ENCODE data around the gene MTURN.

MTURN gene

DNA sequence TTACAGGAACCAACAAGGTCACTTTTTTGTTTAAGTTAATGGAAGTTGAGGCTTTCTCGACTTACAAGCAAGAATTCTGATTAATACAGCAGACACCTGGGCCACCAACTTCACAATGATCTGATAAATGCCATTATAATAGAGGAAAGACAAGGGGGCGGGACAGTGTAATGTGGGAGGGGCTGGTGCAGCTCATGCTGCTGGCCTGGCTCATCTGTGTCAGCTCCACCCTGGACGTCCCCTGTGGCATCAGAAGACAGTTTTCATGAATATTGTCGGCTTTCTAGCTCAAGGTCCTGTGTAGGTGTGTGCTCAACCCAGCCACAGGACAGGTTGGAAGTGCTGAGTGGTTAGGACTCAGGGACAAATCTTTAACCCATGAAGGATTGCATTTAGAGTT is 57.0 kb downstream of the MTURN start:
- H3K27ac ChIP-seq, result no peak overlapping the region
- no peak overlapping the region for H3K4me3 ChIP-seq
- TF ChIP-seq CTCF (IDR thresholded peaks at IDR 0.05), result no peak
- no peak for DNase-seq (ENCODE audit: low spot score)

- Histone ChIP-seq H3K4me3 (no peak overlapping the region), H3K27ac (no peak overlapping the region)
- no peak for DNase-seq (ENCODE audit: low spot score)
- TF ChIP-seq CTCF (IDR thresholded peaks at IDR 0.05), result no peak
Measured at GRCh38 chr7:30193336-30193943, 58.7 kb downstream of the MTURN start.

DNA sequence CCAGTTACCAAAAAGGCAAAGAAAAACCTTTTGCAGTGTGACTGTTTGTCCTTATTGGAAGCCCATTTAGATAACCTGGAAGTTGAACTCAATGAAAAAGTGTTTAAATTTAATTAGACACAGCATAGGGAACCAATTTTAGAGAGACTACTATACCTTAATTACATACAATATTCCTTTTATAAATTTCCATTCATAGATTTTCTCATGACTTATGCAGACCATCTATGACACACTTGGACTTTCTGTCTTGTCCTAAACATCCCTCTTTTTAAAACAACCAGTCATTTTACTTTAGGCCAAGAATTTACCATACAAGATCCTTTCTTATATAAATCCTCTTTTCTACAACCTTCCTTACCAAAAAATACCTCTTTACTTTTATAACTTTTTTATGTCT is 61.6 kb downstream of the MTURN start:
- no peak for DNase-seq (ENCODE audit: low spot score)
- Histone ChIP-seq H3K4me3 (no peak overlapping the region), H3K27ac (no peak overlapping the region)
- TF ChIP-seq CTCF (IDR thresholded peaks at IDR 0.05), result no peak

DNA sequence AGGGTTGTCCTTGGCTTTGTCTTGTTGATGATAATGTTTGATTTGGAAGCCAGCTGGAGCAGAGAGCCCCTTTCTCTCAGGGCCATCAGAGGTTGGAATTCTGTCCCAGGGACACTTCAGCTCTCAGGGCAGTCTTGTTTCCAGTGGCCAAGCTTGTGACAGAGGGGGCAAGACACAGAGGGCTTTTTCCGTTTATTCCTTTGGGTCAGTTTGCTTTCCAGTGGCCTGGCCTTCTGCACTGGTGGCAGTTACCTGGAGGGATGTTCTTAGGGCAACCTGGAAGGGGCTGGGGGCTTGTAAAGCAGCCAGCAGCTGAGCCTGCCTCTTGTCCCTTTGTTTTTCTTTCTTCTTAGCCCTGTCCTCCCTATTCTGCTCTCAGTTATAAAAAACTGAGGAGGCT is 62.7 kb downstream of the MTURN start:
- Histone ChIP-seq H3K4me3 (no peak overlapping the region), H3K27ac (no peak overlapping the region)
- no peak for DNase-seq (ENCODE audit: low spot score)
- TF ChIP-seq CTCF (IDR thresholded peaks at IDR 0.05), result no peak

DNA sequence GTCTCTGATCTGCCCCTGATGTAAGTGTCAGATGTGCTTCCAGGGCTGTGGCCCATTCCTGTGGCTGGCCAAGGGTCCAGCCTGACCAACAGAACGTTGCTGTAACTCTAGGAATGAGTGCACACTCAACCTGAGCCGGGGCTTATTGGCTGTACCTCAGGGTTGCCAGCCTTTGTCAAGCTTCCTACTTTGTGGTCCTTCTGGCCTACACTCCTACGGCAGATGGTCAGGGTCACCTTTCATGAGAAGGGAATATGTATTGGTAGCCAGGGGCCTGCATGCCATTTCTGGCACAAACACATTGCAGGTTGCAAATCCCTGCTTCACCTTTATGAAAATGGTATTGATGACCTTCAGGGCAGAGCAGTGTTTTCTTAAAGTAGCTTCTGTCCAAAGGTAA is 64.5 kb downstream of the MTURN start:
- H3K4me3 ChIP-seq, result no peak overlapping the region
- DNase-seq (ENCODE audit: low spot score), result no peak
- TF ChIP-seq CTCF (IDR thresholded peaks at IDR 0.05), result no peak
- no peak overlapping the region for H3K27ac ChIP-seq

DNA sequence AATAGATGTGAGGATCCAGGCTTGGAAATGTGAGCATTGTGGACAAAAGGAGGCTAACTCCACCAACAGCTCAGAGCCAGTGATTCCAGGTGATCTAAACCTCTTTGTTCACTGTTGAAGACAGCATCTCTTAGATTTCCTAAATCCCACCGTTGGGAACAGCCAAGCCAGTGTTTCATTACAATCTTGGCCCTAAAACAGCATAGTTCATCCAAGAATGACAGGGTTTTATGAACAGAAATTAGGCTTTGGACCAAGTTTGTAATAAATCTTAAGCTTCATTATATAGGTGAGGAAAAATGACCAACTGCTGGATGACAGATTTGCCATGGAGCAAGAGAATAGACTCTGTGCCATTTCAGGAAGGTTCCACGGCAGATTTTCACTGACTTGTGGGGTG is 65.8 kb downstream of the MTURN start:
- no peak for TF ChIP-seq CTCF (IDR thresholded peaks at IDR 0.05)
- DNase-seq (ENCODE audit: low spot score), result no peak
- Histone ChIP-seq H3K4me3 (no peak overlapping the region), H3K27ac (no peak overlapping the region)

- no peak overlapping the region for H3K27ac ChIP-seq
- no peak overlapping the region for H3K4me3 ChIP-seq
- TF ChIP-seq CTCF (IDR thresholded peaks at IDR 0.05), result no peak
- no peak for DNase-seq (ENCODE audit: low spot score)
Measured at GRCh38 chr7:30201161-30201666, 66.4 kb downstream of the MTURN start.

All from coronary artery (tissue), 2 donors.